Kidney epithelial cell (primary cell): ENCODE measurements around the gene RNASE12. TPM values are rescaled to one million over a fixed set of nuclear protein-coding genes. Genes with fewer than 3 reads are reported as not detected.

Experiments used
- DNase-seq: peaks from one replicate; pipeline ENCODE4 v3.0.0-alpha.2; 2010; ENCODE audit warnings: low read depth
- H3K27me3 ChIP-seq: 2 replicates; pipeline ENCODE4 v1.6.0; 2011; ENCODE audit warnings: low read length; ENCODE audit not compliant: control insufficient read depth, insufficient read depth
- H3K36me3 ChIP-seq: 2 replicates; pipeline ENCODE4 v1.5.1; 2011; ENCODE audit warnings: low read length; ENCODE audit not compliant: control insufficient read depth, insufficient read depth
- H3K4me3 ChIP-seq: 2 replicates; pipeline ENCODE4 v1.5.1; 2011; ENCODE audit warnings: low read depth, mild to moderate bottlenecking, control low read depth, low read length
- total RNA-seq: library from RNA; depleted of rRNA; stranded (reverse); fragments of >200 nt; gene quantifications from 2 replicates; pipeline ENCODE4 v1.2.3, GENCODE V29; 2015
- TF ChIP-seq, protein P1 (sequence below): IDR thresholded peaks from 2 replicates; pipeline ENCODE4 v1.5.1; 2011; ENCODE audit warnings: mild to moderate bottlenecking, moderate library complexity, low read length, control low read depth, inconsistent platforms; ENCODE audit not compliant: insufficient read depth, poor library complexity, severe bottlenecking

The RNASE12 gene
- total RNA-seq, 1 donor from 2014 or later, result not detected

DNA sequence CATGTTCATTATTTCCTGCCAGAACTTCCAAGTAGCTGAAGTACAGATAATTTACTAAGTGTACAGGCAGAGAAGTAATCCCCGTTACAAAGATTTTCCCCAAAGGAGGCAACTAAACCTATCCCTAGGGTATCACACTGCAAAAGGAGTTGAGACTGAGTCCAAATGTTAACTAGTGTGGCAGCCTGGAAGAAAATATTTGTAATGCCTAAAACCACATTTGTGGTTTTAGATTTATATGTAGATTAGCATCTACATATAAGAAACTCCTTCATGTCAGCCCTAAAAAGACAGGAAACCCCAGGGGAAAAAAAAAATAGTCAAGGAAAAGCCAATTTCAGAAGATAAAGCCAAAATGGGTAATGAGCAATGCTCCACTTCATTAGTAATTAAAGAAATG lies 1.4 kb upstream of the RNASE12 start:
- Histone ChIP-seq H3K36me3 (no peaks in the 10 kb centered on the region), H3K4me3 (no peak overlapping the region), H3K27me3 (no peaks in the 10 kb centered on the region)
- no peak for DNase-seq
- TF ChIP-seq, protein P1, sequence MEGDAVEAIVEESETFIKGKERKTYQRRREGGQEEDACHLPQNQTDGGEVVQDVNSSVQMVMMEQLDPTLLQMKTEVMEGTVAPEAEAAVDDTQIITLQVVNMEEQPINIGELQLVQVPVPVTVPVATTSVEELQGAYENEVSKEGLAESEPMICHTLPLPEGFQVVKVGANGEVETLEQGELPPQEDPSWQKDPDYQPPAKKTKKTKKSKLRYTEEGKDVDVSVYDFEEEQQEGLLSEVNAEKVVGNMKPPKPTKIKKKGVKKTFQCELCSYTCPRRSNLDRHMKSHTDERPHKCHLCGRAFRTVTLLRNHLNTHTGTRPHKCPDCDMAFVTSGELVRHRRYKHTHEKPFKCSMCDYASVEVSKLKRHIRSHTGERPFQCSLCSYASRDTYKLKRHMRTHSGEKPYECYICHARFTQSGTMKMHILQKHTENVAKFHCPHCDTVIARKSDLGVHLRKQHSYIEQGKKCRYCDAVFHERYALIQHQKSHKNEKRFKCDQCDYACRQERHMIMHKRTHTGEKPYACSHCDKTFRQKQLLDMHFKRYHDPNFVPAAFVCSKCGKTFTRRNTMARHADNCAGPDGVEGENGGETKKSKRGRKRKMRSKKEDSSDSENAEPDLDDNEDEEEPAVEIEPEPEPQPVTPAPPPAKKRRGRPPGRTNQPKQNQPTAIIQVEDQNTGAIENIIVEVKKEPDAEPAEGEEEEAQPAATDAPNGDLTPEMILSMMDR, result no peak

DNA sequence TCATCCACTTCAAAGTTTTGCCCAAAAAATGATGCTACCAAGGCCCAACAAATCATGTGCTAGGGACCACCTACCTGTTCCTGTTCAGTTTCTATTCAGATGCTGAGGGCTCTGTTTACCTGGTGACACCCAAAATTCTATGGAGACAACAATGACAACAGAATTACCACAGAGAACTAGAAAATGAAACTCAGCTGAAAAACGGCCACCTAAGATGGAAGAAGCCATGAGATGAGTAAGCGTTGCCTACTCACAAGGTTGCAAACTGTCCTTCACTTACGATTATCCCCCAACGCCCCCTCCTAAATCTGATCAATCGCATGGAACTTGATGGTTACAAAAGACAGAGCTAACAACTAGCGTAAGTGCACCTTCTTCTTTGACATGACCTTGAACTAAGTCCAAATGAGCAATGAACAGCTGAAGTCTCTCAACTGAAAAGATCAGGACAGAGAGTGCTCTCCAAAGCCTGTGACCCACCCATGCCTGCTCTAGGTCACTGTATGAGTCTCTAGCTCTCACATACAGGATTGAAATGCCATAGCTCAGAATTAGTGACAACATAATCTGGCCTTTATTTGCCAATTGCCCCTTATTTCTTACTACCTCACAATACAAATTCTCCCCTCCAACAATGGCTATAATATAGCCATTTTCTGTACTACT lies 3.6 kb downstream of the RNASE12 start, which contains the start of gene RNASE11:
RNASE11 (minus strand) TSS at position 513 of the 666 bp plus-strand sequence.
- TF ChIP-seq, protein P1, result no peak
- H3K27me3 ChIP-seq, result no peaks in the 10 kb centered on the region
- H3K36me3 ChIP-seq, result no peaks in the 10 kb centered on the region
- DNase-seq, result no peak
- H3K4me3 ChIP-seq, result no peak within 1 kb of the TSS

DNA sequence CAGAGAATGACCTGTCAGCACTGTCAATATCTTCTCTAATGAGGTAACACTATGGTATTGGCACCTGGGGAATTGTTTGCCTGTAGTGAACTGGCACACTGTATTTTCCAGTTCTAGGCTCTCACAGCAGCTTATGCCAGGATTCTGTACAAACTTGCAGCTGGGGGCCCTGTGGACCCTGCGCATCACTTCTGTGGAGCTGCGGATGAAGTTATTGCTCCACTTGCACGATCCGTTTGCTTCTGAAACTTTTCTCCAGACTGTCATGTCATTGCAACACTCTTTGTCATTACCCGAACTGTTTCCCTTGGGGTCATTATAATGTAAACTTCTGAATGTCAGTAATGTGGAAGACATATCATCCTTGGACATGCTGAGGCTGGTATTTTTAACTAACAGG lies 7.3 kb downstream of the RNASE12 start:
- Histone ChIP-seq H3K4me3 (no peak overlapping the region), H3K27me3 (no peaks in the 10 kb centered on the region), H3K36me3 (no peaks in the 10 kb centered on the region)
- no peak for DNase-seq
- TF ChIP-seq, protein P1, result no peak

DNA sequence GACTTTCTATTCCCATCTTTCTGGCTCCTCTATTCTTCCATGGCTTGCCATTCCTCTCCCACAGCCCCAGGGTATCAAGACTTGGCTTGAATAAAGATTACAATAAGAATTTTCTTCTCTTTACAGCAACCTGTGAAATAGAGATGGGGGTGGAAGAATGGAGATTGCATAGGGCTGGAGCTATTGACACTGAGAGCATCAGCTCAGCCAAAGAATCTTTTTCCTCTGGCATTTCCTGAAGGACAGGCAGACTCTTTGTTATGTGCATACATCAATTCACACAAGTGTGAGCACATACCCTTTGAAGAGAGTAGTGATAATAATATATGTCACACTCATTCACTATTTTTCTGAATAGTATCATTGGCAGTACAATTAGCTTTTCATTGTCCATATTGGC lies 8.0 kb downstream of the RNASE12 start:
- H3K27me3 ChIP-seq, result no peaks in the 10 kb centered on the region
- H3K36me3 ChIP-seq, result no peaks in the 10 kb centered on the region
- no peak for DNase-seq
- TF ChIP-seq, protein P1, result no peak
- no peak overlapping the region for H3K4me3 ChIP-seq

DNA sequence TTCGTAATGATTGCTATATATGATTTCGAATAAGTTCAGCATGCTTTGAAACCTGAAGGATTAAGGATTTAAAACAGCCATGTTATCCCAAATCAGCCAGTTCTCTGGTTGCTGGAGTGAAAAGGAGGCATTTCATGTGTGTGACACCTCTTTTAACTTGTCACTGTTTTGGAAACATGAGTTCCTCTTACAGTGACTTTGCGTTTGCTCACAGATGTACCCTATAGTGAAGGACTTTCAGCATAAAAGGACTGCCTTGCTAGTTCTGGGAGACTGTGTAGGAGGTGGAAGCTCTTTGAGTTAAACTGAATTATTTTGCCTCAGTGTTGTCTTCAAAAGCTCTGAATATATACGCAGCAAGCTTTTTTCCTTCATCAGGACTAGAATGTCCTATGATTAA lies 10.9 kb downstream of the RNASE12 start:
- Histone ChIP-seq H3K27me3 (no peaks in the 10 kb centered on the region), H3K4me3 (no peak overlapping the region), H3K36me3 (no peaks in the 10 kb centered on the region)
- DNase-seq, result no peak
- TF ChIP-seq, protein P1, result no peak
